Keratinocyte (primary cell): Measurements from ENCODE around the gene AGAP1. TPM values are rescaled to one million over a fixed set of nuclear protein-coding genes. Genes with fewer than 3 reads are reported as not detected.

Experiments used
- DNase-seq: peaks from one replicate; pipeline ENCODE4 v3.0.0-alpha.2; 2011; ENCODE audit warnings: low read depth, missing footprints, low spot score
- FAIRE-seq: peaks from 2 replicates; lab custom pipeline; 2011; peaks lifted over from hg19 to GRCh38; lab: Jason Lieb, UNC
- H2AFZ ChIP-seq: 2 replicates; pipeline ENCODE4 v1.6.0; 2012; ENCODE audit warnings: low read length, control low read depth, inconsistent platforms; ENCODE audit not compliant: control insufficient read depth
- H3K27ac ChIP-seq: 2 replicates; pipeline ENCODE4 v1.5.1; 2011; ENCODE audit warnings: low read length; ENCODE audit not compliant: control insufficient read depth, insufficient read depth
- H3K27me3 ChIP-seq: 3 replicates; pipeline ENCODE4 v1.6.0; 2011; ENCODE audit warnings: low read length; ENCODE audit not compliant: control insufficient read depth, insufficient read depth; ENCODE audit errors: extremely low read depth
- H3K36me3 ChIP-seq, 2 experiments: 2 replicates in 1 of 2; 3 replicates in 1 of 2; pipeline ENCODE4 v1.5.1; 2011; ENCODE audit warnings: low read length in 2 of 2, mild to moderate bottlenecking in 1 of 2; ENCODE audit not compliant: control insufficient read depth in 2 of 2, insufficient read depth in 2 of 2; ENCODE audit errors: extremely low read depth in 1 of 2
- H3K4me1 ChIP-seq: 3 replicates; pipeline ENCODE4 v1.5.1; 2011; ENCODE audit warnings: low read length; ENCODE audit not compliant: control insufficient read depth, insufficient read depth; ENCODE audit errors: extremely low read depth
- H3K4me2 ChIP-seq: 3 replicates; pipeline ENCODE4 v1.6.0; 2011; ENCODE audit warnings: low read depth, low read length; ENCODE audit not compliant: control insufficient read depth, insufficient read depth; ENCODE audit errors: extremely low read depth
- H3K4me3 ChIP-seq, 3 experiments: fragments of 200-600 bp in 1 of 3; sonication (generic) in 1 of 3; 2 replicates in 2 of 3; 3 replicates in 1 of 3; pipeline ENCODE4 v1.5.1; 2011 to 2016; ENCODE audit warnings: low read length in 3 of 3, mild to moderate bottlenecking in 3 of 3, control low read depth in 2 of 3, inconsistent platforms in 1 of 3, low read depth in 1 of 3, mixed read lengths in 1 of 3, mixed run types in 1 of 3, moderate library complexity in 1 of 3; ENCODE audit not compliant: control insufficient read depth in 2 of 3, insufficient read depth in 2 of 3; ENCODE audit errors: extremely low read depth in 1 of 3
- H3K79me2 ChIP-seq: 2 replicates; pipeline ENCODE4 v1.6.0; 2012; ENCODE audit warnings: low read length; ENCODE audit not compliant: control insufficient read depth, insufficient read depth
- H3K9ac ChIP-seq: 3 replicates; pipeline ENCODE4 v1.6.0; 2011; ENCODE audit warnings: low read length; ENCODE audit not compliant: control insufficient read depth, insufficient read depth; ENCODE audit errors: extremely low read depth
- H3K9me1 ChIP-seq: 3 replicates; pipeline ENCODE4 v1.6.0; 2011; ENCODE audit warnings: low read length; ENCODE audit not compliant: control insufficient read depth, insufficient read depth; ENCODE audit errors: extremely low read depth
- H3K9me3 ChIP-seq: 2 replicates; pipeline ENCODE4 v1.5.1; 2012; ENCODE audit warnings: low read depth, low read length; ENCODE audit not compliant: control insufficient read depth
- H4K20me1 ChIP-seq: 3 replicates; pipeline ENCODE4 v1.6.0; 2011; ENCODE audit warnings: low read length; ENCODE audit not compliant: control insufficient read depth, insufficient read depth; ENCODE audit errors: extremely low read depth
- EZH2 ChIP-seq: IDR thresholded peaks from one replicate; pipeline ENCODE4 v1.6.1; 2012; ENCODE audit warnings: inconsistent platforms, mild to moderate bottlenecking, low read length, moderate library complexity
- dilution Hi-C: fragments of 300-500 bp; cut with MboI; formaldehyde crosslinking; loops from one replicate; pipeline ENCODE4 v1.7.0; 2020; ENCODE audit warnings: low sequenced_read_pairs; ENCODE audit not compliant: extremely low pct_ligation_motif_present
- polyA plus RNA-seq, 5 experiments: library from polyadenylated mRNA; depleted of rRNA in 3 of 5; stranded (reverse) in 3 of 5; stranded (forward) in 1 of 5; unstranded in 1 of 5; fragments of >200 nt; gene quantifications; 1 replicate in 1 of 5; 2 replicates in 3 of 5; 3 replicates in 1 of 5; pipeline versions ENCODE4 v1.2.1 to v1.2.3, GENCODE V29; 2011 to 2012; ENCODE audit warnings: missing spikeins in 2 of 5, low read depth in 1 of 5, low replicate concordance in 1 of 5
- TF ChIP-seq, protein P1 (sequence below), 3 experiments: IDR thresholded peaks in 1 of 3; conservative IDR thresholded peaks in 1 of 3; optimal IDR thresholded peaks in 1 of 3; 2 replicates in 2 of 3; 3 replicates in 1 of 3; pipeline versions ENCODE3 to v1.5.1; 2011; ENCODE audit warnings: low read length in 3 of 3, mild to moderate bottlenecking in 3 of 3, moderate library complexity in 2 of 3, control low read depth in 1 of 3, inconsistent platforms in 1 of 3; ENCODE audit not compliant: insufficient read depth in 2 of 3; ENCODE audit errors: extremely low read depth in 1 of 3

Gene AGAP1
- polyA plus RNA-seq, 1 donor (not counting 4 experiments of a cell fraction or from before 2014, with no cell fraction given): 12.6 TPM

- H3K79me2 ChIP-seq: no peaks in the 10 kb centered on the region
- no peak for DNase-seq
- H4K20me1 ChIP-seq: no peaks in the 10 kb centered on the region
- no peak overlapping the region for H3K4me2 ChIP-seq
- no peaks in the 10 kb centered on the region for H3K9me1 ChIP-seq
- TF ChIP-seq, protein P1, sequence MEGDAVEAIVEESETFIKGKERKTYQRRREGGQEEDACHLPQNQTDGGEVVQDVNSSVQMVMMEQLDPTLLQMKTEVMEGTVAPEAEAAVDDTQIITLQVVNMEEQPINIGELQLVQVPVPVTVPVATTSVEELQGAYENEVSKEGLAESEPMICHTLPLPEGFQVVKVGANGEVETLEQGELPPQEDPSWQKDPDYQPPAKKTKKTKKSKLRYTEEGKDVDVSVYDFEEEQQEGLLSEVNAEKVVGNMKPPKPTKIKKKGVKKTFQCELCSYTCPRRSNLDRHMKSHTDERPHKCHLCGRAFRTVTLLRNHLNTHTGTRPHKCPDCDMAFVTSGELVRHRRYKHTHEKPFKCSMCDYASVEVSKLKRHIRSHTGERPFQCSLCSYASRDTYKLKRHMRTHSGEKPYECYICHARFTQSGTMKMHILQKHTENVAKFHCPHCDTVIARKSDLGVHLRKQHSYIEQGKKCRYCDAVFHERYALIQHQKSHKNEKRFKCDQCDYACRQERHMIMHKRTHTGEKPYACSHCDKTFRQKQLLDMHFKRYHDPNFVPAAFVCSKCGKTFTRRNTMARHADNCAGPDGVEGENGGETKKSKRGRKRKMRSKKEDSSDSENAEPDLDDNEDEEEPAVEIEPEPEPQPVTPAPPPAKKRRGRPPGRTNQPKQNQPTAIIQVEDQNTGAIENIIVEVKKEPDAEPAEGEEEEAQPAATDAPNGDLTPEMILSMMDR (optimal IDR thresholded peaks at IDR 0.05 in 1 of 3, IDR thresholded peaks at IDR 0.05 in 1 of 3, conservative IDR thresholded peaks at IDR 0.05 in 1 of 3; ENCODE audit: extremely low read depth in 1 of 3, insufficient read depth in 2 of 3, low read length in 3 of 3): no peak
- TF ChIP-seq EZH2: no peak
- H2AFZ ChIP-seq: no peak overlapping the region
- no peak overlapping the region for H3K4me3 ChIP-seq
- dilution Hi-C loops: no loop called here
- no peaks in the 10 kb centered on the region for H3K27me3 ChIP-seq
- peaks cover 1 to 3% of the 10 kb centered on the region in 2 experiments for H3K36me3 ChIP-seq
- no peak overlapping the region for H3K27ac ChIP-seq
- FAIRE-seq: no peak
- H3K9me3 ChIP-seq: no peaks in the 10 kb centered on the region
- no peak overlapping the region for H3K9ac ChIP-seq
- H3K4me1 ChIP-seq: no peaks in the 10 kb centered on the region
Measured at GRCh38 chr2:235723371-235723770, 229.5 kb downstream of the AGAP1 start.

GRCh38 chr2:235723811-235724465 is 230.1 kb downstream of the AGAP1 start:
- no peak overlapping the region for H2AFZ ChIP-seq
- TF ChIP-seq, protein P1 (optimal IDR thresholded peaks at IDR 0.05 in 1 of 3, IDR thresholded peaks at IDR 0.05 in 1 of 3, conservative IDR thresholded peaks at IDR 0.05 in 1 of 3; ENCODE audit: extremely low read depth in 1 of 3, insufficient read depth in 2 of 3, low read length in 3 of 3): no peak
- TF ChIP-seq EZH2: no peak
- H3K4me1 ChIP-seq: no peaks in the 10 kb centered on the region
- no peaks in the 10 kb centered on the region for H3K9me1 ChIP-seq
- no peak for FAIRE-seq
- H3K4me2 ChIP-seq: no peak overlapping the region
- H3K27ac ChIP-seq: no peak overlapping the region
- no peaks in the 10 kb centered on the region for H3K79me2 ChIP-seq
- DNase-seq: no peak
- no peaks in the 10 kb centered on the region for H3K27me3 ChIP-seq
- H3K36me3 ChIP-seq: peaks cover 0 to 3% of the 10 kb centered on the region in 2 experiments
- no peaks in the 10 kb centered on the region for H4K20me1 ChIP-seq
- H3K4me3 ChIP-seq: no peak overlapping the region
- no peak overlapping the region for H3K9ac ChIP-seq
- dilution Hi-C loops: no loop called here
- H3K9me3 ChIP-seq: no peaks in the 10 kb centered on the region
